Occipital lobe (tissue), 2 donors: ENCODE measurements around the gene UBE2U. TPM values are rescaled to one million over a fixed set of nuclear protein-coding genes. Genes with fewer than 3 reads are reported as not detected.
"Not testable (repeated sequence)": the region's sequence is repeated elsewhere in the genome, so short reads cannot be mapped to it uniquely, and the experiment has no call there.

Experiments
- DNase-seq: peaks from one replicate; lab custom pipeline; 2025; lab: John Stamatoyannopoulos, UW
- total RNA-seq: library from RNA; depleted of rRNA; stranded (reverse); fragments of >200 nt; gene quantifications from one replicate; pipeline ENCODE4 v1.2.3, GENCODE V29; 2014

UBE2U gene
- total RNA-seq, 1 donor from 2014 or later, result not detected

- DNase-seq, result no peak
Observed at GRCh38 chr1:64192290-64192689, 11.1 kb upstream of the UBE2U start.

DNA sequence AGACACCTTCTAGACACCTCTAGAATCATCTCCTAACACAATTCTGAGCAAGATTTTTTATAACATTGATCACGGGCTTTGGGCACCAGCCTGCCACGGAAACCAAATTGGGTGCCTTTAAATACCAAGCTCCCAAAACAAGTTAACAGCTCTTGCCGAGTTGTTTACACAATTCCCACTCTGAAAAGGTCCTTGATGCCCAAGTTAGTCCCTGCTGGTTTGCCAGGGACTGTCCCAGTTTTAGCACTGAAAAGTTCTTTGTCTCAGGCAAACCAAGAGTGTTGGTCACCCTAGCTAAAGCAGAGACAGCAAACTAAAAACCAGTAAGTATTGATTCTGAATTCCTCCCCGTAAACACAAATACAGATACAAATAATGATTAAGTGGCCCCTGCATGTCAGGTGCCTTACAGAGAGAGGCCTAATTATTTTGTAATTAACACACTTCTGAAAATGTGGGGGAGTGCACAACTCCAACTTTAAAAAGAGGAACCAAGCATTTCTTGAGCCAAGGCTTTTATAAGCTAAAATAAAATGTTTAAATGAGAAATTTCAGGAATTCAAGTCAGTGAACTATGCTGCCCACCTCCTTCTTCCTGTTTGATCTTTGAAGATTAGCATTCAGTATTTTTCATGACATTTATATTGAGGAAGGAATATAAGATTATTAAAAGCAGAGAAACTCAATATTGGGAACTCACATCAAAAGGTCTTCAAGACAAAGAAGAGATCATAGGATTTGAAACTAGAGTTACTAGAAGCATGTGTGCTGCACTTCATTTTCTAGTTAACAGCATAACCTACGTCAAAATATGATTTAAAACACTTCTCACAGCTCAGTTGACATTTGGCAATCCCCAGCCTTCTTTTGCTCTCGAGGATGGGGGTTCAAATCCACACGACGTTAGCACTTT, 9.0 kb upstream of the UBE2U start:
- DNase-seq, result no peak

DNA sequence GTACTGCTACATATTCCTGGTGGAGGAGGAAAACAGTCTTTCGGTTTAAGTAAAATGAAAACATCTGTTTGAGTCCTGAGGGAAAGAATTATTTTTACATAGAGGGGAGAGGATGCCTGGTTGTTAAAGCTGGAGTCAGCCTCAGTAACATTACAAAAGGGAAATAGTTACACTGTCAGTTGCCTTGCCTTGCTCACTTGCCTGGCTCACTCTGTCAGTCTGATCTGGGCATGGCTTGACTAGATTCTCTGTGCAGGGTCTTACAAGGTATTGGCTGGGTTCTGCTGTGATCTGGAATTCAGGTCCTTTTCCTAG, 8.4 kb upstream of the UBE2U start:
- DNase-seq, result no peak

DNA sequence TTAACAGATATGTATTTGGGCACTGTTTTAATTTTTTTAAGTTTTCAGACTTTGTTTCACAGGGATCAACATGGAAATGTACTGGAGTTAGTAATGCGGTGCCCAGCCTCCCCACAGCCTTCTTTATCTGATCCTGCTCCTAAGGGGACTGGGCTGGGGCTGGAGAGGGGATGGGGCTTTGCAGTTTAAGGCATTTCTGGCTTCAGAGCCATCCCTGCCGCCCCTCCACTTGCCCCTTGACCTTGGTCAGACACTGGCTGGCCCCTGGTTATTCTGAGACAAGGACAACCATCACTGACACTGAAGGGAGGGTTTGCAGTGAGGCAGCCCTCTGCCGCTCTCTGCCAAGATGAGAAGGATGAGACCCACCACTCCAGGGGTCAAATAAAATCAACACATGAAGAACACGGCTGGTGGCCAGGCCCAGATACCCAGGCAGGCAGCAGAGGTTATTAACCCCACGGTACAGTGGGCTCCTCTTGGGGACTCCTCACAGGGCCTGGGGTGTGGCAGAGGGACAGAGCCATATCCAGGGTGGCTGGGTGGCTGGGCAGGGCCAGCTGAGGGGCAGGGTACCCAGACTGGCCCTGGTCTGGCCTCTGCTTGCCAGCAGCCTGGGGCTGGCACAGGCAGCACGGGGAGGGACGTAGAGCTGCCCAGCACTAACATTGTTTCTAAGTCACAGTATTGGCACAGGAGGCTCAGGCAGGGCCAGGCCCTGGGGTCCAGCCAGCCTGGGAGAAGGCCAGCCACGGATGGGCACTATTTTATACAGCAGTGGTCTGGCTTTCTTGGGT, 7.2 kb upstream of the UBE2U start:
- DNase-seq, result no peak

- no peak for DNase-seq
Observed at GRCh38 chr1:64197076-64197475, 6.3 kb upstream of the UBE2U start.

GRCh38 chr1:64199154-64199553, 4.3 kb upstream of the UBE2U start:
- DNase-seq, result no peak

DNA sequence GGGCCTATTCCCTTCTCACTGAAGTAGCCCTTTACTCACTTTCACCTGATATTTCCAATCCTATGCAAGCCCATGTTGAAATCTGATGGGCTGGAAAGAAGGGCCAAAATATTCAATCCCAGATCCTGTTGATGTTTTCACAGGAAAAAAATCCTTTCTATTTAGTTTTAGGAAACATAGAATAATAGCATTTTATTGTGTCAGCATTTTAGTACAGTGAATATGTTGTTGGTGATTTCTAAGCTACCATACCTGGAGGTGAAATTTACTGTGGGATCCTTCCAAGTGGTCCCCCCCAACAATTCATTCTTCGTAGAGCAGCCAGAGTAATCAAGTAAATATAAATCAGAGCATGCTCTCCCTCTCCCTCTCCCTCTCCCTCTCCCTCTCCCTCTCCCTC, 3.4 kb upstream of the UBE2U start:
- DNase-seq, result no peak

- no peak for DNase-seq
Observed at GRCh38 chr1:64209221-64209620, 5.8 kb downstream of the UBE2U start.

DNA sequence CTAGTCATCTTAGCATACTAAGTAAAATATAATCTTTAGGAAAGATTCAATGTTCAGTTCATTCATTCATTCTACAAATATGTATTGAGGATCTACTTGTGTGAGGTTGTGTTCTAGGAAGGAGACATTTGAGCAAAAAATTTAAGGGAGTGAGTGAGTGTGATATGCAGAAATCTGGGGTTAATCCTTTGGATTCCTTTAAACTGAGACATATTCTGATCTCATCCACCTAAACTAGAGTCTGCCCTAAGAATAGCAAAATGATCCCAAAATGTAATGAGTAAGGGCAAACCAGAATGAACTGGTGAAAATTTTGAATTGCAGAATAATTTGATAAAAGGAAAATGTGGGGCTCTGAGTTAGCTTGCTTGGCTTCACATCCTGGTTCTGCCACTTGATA, 8.6 kb downstream of the UBE2U start:
- no peak for DNase-seq

GRCh38 chr1:64215576-64215975, 12.2 kb downstream of the UBE2U start:
- DNase-seq, result no peak

DNA sequence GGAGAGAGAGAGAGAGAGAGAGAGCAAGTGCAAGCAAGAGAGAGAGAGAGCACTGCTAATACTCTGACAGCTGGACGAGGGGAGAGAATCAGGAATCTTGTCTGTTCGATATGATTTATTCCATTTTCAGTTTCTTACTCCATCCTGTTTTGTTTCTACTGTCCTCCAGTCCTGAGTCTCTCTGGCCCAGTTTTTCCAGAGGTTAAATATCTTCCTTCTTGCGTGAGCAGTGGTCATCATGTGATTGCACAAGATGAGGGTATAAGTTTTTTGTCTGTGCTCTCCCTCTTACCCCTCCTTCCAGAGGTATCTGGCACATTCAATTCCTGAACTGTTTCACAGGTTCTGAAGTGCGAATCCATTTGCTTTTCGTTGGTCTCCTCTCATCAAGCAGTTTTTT, 16.8 kb downstream of the UBE2U start:
- DNase-seq, result no peak

DNA sequence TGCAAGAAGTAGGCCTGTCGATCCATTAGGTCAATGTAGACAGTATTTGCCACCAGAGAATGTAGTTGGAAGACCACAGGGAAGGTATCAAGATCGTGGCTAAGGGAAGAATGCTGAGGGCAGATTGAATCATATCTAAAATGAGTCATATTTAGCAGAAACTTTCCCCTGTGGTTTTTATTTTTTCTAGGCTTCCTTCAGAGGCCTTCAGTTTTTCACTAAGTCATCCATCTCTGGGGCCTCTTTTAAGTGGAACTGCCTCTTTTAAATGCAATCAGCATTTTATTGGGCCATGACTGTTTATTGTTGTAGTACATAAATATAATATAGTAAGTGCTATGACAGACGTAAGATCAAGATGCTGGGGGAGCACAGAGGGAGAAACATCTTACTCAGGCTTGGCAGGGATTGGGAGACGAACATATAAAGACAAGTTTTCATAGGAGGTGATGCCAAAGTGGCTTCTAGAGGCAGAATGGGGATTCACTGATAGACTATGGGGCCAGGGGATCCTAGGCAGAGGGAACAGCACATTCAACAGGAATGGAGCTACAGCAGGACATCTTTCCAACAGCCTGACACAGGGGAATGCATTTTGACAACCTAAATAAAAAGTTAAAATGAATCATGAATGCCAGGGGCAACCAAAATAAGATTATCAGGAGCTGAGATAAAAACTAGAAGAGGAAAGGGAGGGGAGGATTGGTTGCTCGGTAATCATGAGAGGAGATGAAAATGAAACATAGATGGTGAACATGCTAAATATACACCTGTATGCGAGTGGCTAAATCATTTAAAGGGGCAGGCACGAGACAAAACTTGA, 20.1 kb downstream of the UBE2U start:
- no peak for DNase-seq

DNA sequence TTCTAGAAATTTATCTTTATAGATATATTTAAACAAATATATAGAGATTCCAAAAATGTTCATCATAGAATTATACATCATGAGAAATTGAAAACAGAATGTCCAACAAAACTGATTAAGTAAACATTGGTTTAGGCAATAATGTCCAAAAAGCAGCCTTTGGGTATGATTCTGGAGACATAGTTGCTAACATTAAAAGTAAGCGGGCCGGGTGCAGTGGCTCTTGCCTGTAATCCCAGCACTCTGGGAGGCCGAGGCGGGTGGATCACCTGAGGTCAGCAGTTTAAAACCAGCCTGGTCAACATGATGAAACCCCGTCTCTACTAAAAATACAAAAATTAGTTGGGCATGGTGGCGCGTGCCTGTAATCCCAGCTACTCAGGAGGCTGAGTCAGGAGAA, 20.8 kb downstream of the UBE2U start:
- DNase-seq, result not testable (repeated sequence)

DNA sequence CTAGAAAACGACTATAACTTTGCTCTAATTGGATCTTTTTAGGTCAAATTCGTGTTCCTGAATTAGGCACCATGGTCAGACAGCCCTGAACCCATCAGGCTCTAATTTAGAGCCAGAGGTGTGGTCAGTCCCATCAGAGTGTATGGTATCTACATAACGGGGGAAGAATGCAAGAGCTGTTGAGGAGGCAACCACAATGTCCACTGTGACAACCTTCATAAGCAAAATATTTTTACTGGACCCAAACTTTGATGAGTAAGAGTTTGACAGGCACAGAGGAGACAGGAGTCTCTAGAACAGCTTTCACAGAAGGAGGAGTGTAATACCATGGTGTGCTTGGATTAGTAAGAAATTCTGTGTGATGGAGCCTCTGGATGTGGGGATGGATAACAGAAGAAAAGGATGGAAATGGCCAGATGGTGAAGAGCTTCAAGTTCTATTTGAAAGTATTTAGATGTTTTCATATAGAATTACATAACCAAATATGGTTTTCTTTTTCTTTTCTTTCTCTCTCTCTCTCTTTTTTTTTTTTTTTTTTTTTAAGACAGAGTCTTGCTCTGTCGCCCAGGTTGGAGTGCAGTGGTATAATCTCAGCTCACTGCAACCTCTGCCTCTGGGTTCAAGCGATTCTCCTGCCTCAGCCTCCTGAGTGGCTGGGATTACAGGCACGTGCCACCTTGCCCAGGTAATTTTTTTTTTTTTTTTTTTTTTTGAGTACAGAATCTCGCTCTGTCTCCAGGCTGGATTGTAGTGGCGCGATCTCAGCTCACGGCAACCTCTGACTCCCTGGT, 24.9 kb downstream of the UBE2U start:
- no peak for DNase-seq

- no peak for DNase-seq
Observed at GRCh38 chr1:64229307-64229706, 25.9 kb downstream of the UBE2U start.

GRCh38 chr1:64231153-64231552, 27.7 kb downstream of the UBE2U start:
- no peak for DNase-seq

DNA sequence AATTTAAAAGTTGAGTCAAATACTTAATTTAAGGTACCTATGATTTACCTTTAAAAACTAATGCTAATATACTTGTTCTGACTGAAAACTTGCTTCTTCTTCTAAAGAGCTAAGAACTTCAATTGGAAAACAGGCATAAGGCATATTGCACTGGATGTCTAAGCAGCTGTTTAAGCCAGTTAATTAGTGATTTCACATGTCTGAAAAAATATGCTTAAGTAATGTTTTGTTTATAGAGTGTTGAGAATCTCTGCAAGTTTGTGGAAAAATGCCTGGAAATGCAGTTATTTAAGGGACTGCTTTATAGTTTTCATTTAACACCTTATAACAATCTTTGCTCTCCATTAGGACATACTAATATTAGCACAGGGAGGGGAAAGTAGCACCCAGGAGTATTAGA, 28.2 kb downstream of the UBE2U start:
- no peak for DNase-seq

- DNase-seq, result no peak
Observed at GRCh38 chr1:64234714-64235113, 31.3 kb downstream of the UBE2U start.

- no peak for DNase-seq
Observed at GRCh38 chr1:64235181-64235580, 31.8 kb downstream of the UBE2U start.

- DNase-seq, result no peak
Observed at GRCh38 chr1:64235910-64236309, 32.5 kb downstream of the UBE2U start.

DNA sequence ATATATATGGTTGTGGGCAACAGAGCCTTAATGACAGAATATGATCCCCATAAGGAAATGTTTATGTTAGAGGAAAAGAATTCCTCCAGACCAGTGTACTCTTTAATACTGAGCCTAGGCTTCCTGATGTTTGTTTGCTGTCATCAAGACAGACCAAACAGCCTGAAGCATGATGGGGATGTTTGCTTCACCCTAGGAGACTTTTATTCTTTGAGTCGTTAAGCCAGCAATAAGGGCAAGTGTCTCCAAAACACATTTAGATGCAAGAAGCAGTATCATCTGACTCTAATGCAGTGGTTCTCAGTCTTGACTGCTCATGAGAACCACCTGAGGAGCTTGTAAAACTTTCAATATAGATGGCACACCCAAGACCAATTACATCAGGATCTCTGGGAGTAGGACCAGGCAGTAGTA, 33.1 kb downstream of the UBE2U start:
- DNase-seq, result no peak
